ENCODE results near the gene RAB20.

The RAB20 gene

DNA sequence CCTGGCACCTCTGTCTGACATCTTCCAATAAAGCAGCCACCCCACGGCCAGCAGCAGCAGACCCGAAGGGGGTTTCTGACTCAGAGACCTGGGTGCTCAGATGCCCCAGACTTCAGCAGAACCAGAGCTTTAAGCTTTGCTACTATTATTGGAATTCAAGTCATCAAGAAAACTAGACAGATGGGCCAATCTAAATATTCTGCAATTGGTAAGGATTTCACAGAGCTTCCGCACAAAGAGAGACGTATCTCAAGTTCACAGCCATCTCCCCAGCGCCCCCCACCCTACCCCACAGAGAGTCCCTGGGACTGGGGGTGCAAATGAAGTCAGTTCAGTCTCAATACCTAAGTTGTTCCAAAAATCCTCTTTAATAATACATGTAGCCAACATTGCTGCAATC, 38.8 kb downstream of the RAB20 start:
- no peaks in the 10 kb centered on the region for H3K9me3 ChIP-seq
- DNase-seq, result no peak

DNA sequence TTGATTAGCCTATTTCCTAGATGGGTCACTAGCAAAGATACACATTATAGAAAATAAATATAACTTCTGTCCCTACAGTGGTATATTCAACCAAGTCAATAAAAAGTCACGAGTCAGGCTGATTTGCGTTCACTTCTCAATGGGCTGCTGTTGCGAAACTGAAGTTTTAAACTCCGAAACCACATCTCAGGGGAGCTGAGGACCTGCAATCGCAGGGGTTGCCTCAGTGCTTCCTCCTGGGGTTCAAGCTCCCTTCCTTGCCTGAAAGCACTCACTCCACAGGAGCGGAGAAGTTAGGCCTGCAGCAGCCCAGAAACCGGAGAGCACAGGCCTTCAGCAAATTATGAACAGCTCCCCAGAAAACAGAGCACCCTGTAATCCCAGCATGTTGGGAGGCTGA, 39.6 kb downstream of the RAB20 start:
- Histone ChIP-seq H3K4me1 (no peaks in the 10 kb centered on the region), H3K36me3 (no peaks in the 10 kb centered on the region), H3K4me3 (ENCODE audit: low read depth, low read length) (no peak overlapping the region), H3K27me3 (peaks cover 22% of the 10 kb centered on the region), H3K9me3 (no peaks in the 10 kb centered on the region)
- no peak for DNase-seq
- TF ChIP-seq, protein P1, sequence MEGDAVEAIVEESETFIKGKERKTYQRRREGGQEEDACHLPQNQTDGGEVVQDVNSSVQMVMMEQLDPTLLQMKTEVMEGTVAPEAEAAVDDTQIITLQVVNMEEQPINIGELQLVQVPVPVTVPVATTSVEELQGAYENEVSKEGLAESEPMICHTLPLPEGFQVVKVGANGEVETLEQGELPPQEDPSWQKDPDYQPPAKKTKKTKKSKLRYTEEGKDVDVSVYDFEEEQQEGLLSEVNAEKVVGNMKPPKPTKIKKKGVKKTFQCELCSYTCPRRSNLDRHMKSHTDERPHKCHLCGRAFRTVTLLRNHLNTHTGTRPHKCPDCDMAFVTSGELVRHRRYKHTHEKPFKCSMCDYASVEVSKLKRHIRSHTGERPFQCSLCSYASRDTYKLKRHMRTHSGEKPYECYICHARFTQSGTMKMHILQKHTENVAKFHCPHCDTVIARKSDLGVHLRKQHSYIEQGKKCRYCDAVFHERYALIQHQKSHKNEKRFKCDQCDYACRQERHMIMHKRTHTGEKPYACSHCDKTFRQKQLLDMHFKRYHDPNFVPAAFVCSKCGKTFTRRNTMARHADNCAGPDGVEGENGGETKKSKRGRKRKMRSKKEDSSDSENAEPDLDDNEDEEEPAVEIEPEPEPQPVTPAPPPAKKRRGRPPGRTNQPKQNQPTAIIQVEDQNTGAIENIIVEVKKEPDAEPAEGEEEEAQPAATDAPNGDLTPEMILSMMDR (IDR thresholded peaks at IDR 0.05; ENCODE audit: low read depth, low read length), result no peak

More for the DNA sequence above, 38.8 kb downstream of the RAB20 start:
- Histone ChIP-seq H3K4me3 (ENCODE audit: low read depth, low read length) (no peak overlapping the region), H3K36me3 (no peaks in the 10 kb centered on the region), H3K27me3 (peaks cover 22% of the 10 kb centered on the region), H3K4me1 (no peaks in the 10 kb centered on the region)
- TF ChIP-seq, protein P1 (IDR thresholded peaks at IDR 0.05; ENCODE audit: low read depth, low read length), result no peak

DNA sequence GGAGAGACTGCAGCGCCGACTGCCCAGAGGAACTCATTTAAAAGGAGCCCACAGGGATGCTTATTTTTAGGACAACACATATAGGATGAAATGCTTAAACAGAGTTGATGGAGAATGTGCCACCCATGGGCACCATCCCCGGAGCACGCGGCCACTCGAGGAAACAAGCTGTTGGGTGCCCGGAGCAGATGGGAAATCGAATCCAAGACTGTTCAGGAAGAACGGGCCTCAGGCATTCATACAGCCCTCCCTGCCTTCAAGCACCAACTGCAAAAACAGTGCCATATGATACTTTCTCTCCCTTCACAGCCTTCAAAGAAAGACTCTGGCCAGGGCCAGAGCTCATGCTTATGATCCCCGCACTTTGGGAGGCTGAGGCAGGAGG, 40.2 kb downstream of the RAB20 start:
- TF ChIP-seq, protein P1 (IDR thresholded peaks at IDR 0.05; ENCODE audit: low read depth, low read length), result no peak

DNA sequence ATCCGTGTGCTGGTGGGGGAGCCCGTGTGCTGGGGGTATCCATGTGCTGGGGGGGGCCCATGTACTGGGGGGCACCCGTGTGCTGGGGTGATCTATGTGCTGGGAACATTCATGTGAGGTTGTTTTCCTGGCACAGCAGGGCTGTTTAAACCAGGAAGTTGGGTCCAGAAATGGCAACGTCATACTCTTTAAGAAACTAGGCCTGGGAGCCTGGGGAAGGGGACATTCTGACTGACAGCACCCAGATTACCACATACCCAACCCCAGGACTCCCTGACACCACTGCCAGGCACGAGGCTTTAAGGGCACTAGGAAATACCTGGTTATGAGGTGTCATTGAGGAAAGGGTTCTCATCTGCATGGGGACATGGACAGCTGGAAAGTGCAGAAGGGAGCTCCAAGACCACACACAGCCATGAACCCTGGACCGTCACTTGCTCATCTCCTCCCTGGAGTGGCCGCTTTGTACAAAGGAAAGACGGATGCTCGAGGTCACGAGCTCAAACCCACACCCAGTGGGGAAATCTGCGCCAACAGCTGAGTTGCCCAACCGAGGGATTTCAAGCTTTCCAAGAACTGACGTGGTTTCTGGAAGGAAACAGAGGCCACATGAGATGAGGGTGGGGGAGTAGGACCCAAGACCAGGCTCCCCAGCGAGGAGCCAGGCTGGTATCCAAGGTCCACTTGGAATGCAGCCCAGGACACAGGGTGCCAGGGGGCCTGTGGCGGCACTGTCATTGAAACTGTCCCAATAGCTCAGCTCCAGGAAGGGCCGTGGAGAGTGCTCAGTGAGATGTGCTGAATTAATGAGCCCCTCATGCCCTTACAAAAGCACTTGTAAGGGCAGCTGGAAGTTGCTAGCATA, 40.9 kb downstream of the RAB20 start:
- no peaks in the 10 kb centered on the region for H3K36me3 ChIP-seq
- TF ChIP-seq, protein P1 (IDR thresholded peaks at IDR 0.05; ENCODE audit: low read depth, low read length), result no peak
- no peaks in the 10 kb centered on the region for H3K4me1 ChIP-seq
- no peak for DNase-seq
- H3K4me3 ChIP-seq (ENCODE audit: low read depth, low read length), result no peak overlapping the region
- H3K27me3 ChIP-seq, result peaks cover 24% of the 10 kb centered on the region
- H3K9me3 ChIP-seq, result no peaks in the 10 kb centered on the region

More for the DNA sequence above, 40.2 kb downstream of the RAB20 start:
- no peak overlapping the region for H3K4me3 ChIP-seq (ENCODE audit: low read depth, low read length)
- no peaks in the 10 kb centered on the region for H3K36me3 ChIP-seq
- no peak for DNase-seq
- H3K4me1 ChIP-seq, result no peaks in the 10 kb centered on the region
- H3K9me3 ChIP-seq, result no peaks in the 10 kb centered on the region
- peaks cover 24% of the 10 kb centered on the region for H3K27me3 ChIP-seq

DNA sequence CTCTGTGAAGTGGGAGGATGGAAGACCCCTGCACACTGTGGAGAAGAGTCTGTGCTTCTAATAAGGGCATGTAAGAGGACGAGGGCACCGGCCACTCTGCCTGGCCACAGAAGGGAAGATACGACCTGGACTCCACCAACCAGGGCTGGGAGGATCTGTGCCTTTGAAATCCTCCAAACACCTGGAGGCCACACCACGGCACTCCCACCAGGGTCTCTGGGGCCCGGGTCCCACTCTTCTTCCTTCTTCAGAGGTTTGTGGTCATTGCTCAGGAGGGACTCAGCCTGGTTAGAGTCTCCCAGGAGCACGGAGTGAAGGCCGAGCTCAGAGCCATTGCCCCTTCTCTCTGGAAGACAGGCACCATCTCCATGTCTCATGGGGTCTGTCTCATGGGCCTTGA, 42.0 kb downstream of the RAB20 start:
- no peak for DNase-seq
- Histone ChIP-seq H3K4me1 (no peaks in the 10 kb centered on the region), H3K9me3 (no peaks in the 10 kb centered on the region), H3K4me3 (ENCODE audit: low read depth, low read length) (no peak overlapping the region), H3K27me3 (peaks cover 12% of the 10 kb centered on the region), H3K36me3 (no peaks in the 10 kb centered on the region)
- TF ChIP-seq, protein P1 (IDR thresholded peaks at IDR 0.05; ENCODE audit: low read depth, low read length), result no peak

DNA sequence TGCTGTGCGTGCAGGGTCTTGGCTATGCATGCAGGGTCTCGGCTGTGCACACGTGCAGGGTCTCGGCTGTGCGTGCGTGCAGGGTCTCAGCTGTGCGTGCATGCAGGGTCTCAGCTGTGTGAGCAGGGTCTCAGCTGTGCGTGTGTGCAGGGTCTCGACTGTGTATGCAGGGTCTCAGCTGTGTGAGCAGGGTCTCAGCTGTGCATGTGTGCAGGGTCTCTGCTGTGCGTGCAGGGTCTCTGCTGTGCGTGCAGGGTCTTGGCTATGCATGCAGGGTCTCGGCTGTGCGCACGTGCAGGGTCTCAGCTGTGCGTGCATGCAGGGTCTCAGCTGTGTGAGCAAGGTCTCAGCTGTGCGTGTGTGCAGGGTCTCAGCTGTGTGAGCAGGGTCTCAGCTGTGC, 42.5 kb downstream of the RAB20 start:
- Histone ChIP-seq H3K27me3 (peaks cover 8% of the 10 kb centered on the region), H3K9me3 (no peaks in the 10 kb centered on the region), H3K36me3 (no peaks in the 10 kb centered on the region), H3K4me1 (no peaks in the 10 kb centered on the region), H3K4me3 (ENCODE audit: low read depth, low read length) (no peak overlapping the region)
- no peak for DNase-seq
- TF ChIP-seq, protein P1 (IDR thresholded peaks at IDR 0.05; ENCODE audit: low read depth, low read length), result no peak
